Stimulated activated CD8-positive, alpha-beta memory T cell treated with anti-CD3 and anti-CD28 coated beads, Interleukin-15, amount 100 ng/mL, for 1 hour (primary cell): Measurements from ENCODE around the gene DSCAM.
"Not testable (repeated sequence)": the region's sequence is repeated elsewhere in the genome, so short reads cannot be mapped to it uniquely, and the experiment has no call there.

Source experiments
- DNase-seq: peaks from one replicate; pipeline ENCODE4 v3.0.0-alpha.2; 2020; ENCODE audit warnings: low read depth

DSCAM gene, protein sequence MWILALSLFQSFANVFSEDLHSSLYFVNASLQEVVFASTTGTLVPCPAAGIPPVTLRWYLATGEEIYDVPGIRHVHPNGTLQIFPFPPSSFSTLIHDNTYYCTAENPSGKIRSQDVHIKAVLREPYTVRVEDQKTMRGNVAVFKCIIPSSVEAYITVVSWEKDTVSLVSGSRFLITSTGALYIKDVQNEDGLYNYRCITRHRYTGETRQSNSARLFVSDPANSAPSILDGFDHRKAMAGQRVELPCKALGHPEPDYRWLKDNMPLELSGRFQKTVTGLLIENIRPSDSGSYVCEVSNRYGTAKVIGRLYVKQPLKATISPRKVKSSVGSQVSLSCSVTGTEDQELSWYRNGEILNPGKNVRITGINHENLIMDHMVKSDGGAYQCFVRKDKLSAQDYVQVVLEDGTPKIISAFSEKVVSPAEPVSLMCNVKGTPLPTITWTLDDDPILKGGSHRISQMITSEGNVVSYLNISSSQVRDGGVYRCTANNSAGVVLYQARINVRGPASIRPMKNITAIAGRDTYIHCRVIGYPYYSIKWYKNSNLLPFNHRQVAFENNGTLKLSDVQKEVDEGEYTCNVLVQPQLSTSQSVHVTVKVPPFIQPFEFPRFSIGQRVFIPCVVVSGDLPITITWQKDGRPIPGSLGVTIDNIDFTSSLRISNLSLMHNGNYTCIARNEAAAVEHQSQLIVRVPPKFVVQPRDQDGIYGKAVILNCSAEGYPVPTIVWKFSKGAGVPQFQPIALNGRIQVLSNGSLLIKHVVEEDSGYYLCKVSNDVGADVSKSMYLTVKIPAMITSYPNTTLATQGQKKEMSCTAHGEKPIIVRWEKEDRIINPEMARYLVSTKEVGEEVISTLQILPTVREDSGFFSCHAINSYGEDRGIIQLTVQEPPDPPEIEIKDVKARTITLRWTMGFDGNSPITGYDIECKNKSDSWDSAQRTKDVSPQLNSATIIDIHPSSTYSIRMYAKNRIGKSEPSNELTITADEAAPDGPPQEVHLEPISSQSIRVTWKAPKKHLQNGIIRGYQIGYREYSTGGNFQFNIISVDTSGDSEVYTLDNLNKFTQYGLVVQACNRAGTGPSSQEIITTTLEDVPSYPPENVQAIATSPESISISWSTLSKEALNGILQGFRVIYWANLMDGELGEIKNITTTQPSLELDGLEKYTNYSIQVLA (N-terminal part only)

DNA sequence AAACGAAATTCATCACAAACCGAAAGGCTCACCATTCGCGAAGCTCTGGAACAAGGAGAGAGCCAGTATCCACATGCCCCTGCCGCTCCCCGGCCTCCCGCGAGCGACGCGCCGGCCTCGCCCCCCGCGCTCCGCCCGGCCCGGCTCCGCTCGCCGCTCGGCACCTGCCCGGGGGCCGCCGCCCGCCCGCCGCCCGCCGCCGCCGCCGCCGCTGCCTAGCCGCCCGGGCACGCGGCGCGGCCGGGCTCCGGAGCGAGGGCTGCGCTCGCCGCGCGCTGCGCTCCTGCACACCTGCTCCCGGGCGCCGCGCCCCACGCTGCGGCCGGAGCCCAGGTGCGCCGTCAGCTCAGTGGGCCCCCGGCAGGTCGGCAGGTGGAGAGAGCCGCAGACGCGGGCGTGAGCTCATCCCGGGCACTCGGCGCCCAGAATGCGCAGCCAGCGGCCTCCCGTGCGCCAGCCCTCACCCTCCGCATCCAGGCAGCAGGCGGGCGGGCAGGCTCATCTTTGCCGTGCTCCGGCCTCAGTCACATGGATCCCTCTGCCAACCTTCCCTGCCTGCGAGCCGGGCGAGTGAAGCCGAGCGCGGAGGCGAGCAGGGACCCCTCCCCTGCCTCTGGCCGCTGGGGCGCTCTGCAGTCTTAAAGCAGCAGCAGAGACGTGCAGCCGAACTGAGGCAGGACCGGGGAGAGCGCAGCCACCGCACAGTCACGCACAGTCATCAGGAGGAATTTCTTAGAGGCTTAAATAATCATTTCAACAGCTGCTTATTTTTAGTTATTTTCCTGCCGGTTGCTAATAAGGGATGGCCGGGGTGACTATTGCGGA is at the start of gene DSCAM:
Gene DSCAM (minus strand): TSS at position 572 of the 825 bp plus-strand sequence. CDS start 497 bp downstream, at position 75.
- no peak for DNase-seq

DNA sequence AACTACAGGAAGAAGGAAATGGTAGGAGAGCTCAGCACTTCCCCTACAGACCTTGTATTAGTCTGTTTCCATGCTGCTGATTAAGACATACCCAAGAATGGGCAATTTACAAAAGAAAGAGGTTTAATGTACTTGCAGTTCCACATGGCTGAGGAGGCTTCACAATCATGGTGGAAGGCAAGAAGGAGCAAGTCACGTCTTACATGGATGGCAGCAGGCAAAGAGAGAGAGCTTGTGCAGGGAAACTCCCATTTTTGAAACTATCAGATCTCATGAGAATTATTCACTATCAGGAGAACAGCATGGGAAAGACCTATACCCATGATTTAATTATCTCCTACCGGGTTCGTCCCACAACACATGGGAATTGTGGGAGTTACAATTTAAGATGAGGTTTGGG is 48.7 kb upstream of the DSCAM start:
- not testable (repeated sequence) for DNase-seq

DNA sequence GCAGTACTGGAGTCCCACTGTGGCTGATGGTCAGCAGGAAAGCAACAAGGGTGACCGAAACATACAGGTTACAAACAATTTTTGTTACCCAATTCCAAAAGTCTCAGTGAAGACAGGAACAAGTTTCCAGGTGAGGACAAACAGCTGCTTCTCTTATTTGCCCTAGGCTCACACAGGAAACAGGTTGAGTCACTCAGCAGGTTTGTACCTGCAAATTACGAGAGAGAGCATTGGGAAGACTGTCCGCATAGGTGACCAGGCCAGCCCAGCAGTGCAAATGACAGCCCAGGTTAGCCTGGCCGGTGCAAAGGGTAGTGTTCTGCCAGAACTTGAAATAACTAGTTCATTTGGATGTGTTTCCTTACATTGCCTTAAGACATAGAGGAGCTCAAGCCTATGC is 40.0 kb upstream of the DSCAM start:
- no peak for DNase-seq

DNA sequence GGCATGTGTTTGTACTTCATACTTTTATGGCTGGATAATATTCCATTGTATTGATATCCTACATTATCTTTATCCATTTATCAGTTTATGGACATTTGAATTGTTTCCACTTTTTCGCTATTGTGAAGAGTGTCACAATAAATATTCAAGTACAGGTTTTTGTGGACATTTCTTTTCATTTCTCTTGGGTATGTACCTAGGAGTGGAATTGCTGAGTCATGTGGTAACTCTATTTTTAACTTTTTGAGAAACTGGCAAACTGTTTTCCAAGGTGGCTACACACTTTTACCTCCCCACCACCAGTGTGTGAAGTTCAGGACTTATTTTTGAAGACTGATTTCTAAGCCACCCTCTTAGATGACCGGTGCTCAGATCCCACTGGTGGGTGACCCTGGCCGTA is 39.0 kb upstream of the DSCAM start:
- no peak for DNase-seq

DNA sequence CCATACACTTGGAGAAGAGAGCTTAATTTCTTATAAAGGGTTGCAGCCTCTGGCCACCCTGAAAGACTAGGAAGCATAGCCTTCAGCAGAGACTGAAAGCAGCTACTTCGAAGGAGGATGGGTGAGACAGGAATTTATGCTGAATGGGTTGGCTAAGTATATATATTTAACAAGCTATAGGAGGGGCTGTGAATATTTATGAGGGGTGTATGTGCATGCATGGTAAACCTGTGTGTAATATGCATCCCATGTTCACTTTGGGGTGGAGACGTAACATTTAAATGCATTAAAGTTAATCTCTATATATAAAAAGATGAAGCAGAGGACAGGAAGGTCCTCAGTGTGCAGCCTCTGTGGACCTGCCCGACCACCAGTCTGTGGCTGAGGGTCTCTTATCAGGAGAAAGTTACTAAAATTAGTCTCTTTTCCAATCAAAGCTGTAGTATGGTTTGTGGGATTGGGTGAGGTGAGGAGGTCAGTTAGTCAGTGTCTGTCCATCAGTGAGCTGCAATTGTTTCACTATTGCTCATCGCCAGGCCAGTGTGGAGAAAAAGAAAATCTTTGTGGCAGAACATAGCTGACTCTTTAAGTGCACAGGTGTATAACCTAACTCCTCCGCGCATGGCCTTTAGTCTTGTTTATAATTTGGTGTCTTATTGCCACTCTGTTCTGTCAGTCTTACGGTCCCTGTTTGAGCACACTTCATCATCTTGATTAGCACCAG is 35.4 kb upstream of the DSCAM start:
- no peak for DNase-seq

DNA sequence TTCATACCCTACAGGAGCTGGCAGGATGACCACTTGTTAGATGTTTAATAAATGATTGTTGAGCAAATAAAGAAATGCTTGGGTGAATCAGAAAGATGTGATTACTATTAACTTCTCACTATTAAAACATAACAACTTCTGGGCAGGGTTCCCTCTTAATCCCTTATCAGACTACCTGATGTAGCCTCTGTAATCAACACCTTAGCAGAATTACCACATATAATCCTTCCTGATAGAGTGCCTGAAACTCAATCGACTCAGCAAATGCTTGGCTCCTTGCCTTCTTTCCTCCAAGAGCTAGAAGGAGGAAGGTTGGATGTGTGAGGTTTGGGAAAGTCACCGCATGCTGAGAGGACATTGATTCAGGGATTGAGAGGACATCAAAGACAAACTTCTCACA is 34.8 kb upstream of the DSCAM start:
- no peak for DNase-seq

DNA sequence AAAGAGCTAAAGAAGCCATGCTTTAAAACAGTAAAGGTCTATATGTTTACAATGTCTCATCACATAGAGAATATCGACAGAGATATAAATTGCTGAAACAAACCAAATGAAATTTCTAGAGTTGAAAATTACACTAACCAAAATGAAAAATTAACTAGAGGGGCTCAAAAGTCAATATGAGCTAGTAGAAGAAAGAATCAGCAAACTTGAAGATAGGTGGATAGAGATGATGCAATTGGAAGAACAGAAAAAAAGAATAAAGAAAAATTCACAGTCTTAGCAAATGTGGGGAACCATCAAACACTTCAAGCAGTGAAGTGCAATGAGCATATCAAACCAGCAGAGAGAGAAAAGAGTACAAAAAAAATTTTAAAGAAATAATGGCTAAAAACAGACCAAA is 24.1 kb upstream of the DSCAM start:
- DNase-seq, result no peak

DNA sequence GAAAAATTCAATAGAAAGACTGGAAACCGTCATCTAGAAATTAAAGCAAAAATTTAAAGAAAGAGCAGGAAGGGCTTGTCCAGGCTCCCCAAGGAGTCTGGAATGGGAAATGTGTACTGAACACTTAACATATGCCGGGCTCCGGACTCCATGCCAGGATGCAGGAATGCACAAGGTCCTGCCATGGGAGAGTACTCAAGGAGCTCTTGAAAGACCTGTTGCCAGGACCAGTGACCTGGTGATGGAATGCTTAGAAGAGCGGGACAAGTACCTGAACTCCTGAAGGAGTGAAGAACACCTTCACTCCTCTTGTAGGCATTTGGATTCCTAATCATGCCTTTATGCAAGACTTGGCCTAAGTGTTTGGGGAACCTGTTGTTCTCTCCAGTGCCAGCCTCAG is 16.9 kb upstream of the DSCAM start:
- DNase-seq, result no peak

DNA sequence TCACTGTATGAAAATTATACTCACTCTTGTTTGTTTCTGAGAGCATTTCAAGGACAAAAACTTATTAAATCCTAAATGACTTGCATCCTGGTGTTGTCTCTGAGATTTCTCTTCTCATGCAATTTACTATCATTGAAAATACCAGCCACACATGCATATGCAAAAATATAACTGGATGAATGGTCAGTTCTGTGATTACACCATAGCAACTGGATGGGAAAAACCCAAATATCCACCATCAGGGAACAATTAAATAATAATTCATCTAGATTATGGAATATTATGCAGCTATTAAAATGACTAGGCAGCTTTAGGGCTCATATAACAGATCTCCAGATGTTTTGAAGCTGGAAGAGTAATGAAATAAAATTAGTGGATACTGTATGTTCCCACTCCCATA is 11.6 kb upstream of the DSCAM start:
- no peak for DNase-seq

DNA sequence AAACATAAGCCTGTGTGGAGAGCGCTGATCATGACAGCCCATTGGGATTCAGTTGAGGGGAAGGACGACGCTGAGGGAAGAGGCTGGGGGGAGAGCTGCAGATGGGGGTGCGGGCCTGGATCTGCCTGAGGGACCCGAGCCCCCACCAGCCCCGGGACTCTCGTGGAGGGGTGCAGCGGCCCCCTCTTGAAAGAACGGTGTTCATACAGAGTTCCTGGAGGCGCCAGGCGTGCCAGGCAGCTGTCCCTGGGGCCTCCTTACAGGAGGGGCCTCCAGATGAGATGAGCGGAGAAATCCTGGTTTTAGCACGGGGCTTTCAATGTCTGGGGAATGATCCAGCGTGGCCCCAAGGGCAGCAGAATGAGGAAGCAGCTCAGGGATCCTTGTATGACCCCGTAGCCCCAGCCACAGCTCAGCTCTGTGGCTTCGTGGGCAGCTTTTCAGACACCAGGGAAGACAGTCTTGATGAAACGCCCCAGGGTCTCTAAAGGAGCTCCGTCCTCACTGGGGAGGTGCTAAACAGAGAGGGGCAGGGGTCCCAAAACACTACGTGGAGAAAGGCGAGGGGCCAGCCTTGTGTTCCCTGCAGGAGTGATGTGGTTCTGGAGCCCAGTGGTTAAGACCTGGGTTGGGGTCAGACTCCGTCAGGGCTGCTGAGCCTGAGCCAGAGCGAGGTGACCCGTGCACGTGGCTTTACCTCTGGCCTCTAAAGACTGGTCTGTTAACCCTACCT is 7.2 kb upstream of the DSCAM start:
- no peak for DNase-seq

DNA sequence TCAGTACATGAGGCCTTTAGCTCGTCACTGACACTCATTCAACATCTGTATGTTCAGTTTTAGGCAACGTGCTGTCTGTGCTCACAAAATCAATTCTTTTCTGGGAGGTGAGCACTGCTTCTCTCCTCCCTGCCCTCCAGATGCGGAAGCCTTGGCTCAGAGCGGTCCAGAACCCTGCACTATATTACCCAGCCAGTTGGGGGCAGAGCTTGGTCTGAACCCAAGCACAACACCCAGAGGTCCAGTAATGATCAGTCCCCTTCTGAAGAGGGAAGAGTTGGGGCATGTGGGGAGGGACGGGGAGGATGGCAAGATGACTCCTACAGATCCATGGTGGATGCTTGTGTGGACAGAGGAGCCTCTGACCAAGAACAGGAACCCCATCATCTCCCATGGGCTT is 5.6 kb upstream of the DSCAM start:
- no peak for DNase-seq

DNA sequence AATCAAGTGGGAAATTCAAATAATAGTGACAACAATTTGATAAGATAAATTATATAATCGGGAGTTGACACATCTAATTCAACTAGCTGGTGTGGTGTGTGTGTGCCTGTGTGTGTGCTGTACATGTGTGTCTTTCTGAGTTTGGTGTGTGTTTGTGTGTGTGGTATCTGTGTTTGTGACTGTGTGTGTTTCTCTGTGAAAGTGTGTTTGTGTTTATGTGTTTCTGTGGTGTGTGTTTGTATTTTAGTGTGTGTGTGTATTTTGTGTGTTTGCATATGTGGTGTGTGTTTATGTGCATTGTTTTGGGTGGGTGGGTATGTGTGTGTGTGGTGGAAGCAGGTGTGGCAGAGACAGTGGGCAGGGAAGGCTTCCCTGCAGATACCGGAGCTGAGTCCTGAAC is 4.8 kb upstream of the DSCAM start:
- DNase-seq, result no peak

DNA sequence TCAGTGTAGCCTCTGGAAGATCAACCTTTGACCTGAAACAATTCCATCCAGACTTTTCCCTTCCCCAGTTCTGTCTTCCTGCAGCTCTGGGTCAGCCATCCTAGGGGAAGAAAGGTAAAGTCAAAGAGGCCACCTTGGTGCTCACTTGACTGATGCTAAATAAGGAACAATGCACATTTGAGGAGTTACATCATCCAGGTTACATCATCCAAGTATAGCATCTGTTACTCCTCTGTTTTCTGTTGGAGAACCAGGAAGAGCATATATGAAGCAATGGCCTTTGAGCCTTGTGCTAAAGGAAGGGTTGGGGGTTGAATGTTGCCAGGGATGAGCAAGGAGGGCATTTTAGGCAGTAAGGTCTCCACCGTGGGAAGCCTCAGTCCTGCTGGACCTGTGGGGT is 3.1 kb upstream of the DSCAM start:
- no peak for DNase-seq

DNA sequence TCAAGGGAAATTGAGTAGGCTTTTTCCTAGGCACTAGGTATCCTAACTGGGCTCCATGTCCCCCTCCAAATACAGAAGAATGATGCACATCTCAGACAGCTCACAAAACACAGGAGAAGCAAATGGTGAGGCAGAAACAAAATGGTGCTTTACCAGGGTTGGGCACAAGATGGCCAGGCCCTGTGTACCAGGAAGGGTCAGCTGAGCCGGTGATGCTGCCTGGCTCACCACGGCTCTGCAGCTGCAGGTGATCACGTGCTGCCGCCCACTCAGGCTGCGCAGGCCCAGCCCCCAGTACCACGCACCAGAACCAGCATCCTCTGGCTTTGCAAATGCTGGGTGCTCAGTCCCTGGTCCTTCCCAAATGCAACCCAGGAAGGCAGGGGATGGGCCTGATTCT is 993 bp upstream of the DSCAM start:
- no peak for DNase-seq

DNA sequence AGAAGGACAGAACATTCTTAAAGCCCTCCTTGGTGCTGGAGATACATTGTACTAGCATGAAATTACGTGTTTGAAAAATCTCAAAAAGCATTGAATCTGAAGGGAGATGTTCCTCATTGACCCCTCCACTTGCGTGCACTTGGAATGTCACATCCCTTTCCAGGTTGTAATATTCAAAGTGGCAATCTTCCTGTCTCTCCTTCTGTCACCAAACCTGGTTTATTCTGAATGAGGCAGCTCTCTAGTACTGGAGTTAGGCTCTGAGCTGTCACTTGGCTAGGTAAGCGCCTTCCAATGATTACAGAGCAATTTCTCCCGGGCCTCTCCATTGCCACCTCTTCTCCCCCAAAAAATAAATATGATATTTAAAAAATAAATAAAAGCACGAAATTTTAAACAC is 855 bp downstream of the DSCAM start:
- DNase-seq, result no peak

DNA sequence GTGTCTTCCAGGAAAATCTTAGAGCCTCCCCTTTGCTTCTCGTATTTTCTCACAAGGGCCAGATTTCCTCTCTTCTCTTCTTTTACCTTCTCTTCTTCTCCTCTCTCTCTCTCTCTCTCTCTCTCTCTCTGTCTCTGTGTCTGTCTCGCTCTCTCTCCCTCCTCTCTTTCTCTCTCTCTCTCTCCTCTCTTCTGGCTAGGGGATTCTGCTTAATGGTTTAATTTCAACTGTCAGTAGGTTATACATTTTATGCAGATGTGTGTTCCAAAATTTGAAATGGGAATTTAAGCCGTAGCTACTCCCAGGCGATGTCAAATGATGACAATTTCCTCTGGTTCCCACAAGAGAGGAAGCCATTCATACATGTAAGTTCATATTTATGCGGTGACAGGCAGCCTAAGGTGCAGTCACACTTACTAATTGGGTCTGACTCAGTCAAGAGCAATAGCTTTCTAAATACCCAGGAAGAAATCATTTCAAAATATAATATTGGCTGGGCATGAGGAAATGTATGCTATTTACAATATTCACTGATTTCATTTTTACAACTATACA is 1.4 kb downstream of the DSCAM start:
- DNase-seq, result no peak

DNA sequence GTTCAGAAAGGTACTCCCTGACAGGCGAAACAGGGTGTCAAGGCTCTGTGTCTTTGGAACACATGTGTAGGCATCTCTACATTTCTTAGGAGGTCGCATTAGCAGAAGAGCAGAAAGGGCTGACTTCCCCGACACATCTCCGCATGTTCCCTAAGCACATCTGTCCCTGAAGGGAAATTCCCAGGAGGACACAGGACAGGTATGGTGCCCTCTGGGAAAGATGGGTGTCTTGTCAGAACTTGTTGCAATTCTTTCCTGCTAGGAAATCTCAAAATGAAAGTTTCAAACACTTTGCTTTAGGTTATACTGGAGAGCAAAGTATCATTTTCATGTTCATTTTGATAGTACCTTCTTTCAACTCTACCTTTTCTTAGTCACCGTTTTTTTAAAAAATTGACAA is 2.0 kb downstream of the DSCAM start:
- DNase-seq, result no peak

DNA sequence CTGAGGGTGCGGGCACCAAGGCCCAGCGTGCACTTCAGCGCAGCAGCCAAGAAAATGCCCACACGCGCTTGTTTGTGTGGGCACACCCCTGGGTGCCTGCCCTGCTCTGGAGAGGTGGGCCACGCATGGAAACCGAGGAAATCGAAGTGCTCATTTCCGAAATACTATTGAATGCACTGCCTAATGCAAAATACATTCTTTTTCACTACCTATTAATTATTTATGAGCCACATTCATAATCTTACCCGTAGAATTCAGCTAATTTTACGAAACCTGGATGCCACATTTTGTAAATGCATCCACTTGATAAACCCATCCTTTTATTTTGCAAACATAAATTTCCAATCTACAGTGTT is 4.8 kb downstream of the DSCAM start:
- DNase-seq, result no peak

DNA sequence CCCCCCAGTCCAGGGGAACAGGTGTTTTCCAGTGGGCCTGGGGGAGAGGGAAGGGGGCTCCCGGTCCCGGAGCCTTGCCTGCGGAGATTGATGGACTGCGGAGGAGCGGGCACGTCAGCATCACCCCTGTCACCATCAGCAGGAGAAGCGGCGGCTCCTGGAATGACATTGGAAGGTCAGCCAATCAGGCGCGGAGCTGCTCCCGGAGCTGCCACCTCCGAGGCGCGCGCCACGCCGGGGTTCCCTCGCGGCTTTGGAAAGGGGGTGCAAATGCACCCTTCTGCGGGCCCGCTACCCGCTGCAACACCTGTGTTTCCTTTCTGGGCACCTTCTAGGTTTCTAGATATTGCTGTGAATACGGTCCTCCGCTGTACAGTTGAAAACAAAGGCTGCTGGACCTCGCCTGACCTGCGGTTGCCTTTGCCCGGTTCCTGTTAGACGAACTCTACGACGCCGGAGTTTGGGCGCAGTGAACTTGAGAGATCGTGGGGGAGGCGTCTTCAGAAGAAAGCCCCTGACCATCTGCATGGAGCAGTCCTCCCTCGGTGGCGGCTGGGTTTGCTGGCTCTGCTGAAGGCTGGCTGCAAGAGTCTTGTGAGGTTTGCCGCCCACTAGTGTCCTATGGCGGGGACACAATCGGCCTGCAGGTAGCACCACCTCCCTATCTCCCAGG is 5.3 kb downstream of the DSCAM start:
- DNase-seq, result no peak
